Naive thymus-derived CD8-positive, alpha-beta T cell (primary cell): ENCODE measurements around the gene TBC1D4. TPM values are rescaled to one million over a fixed set of nuclear protein-coding genes. Genes with fewer than 3 reads are reported as not detected.

Experiments used
- ATAC-seq, 2 donors: fragments of 150-1000 bp; cut with Tn5 transposase in 1 of 2; sonication (Bioruptor Pico), chemical (Tn5 transposase) in 1 of 2; 1 replicate in 1 of 2; 2 replicates in 1 of 2; pipeline ENCODE4 v1.10.0; 2021; ENCODE audit warnings: mild to moderate bottlenecking in 2 of 2, moderate library complexity in 2 of 2
- POLR2A ChIA-PET: fragments of 350-600 bp; sonication (Branson Sonifier 250); formaldehyde crosslinking; loops from one replicate; lab custom pipeline; 2021; ENCODE audit warnings: antibody characterized with exemption; lab: Charles Lee
- DNase-seq, 10 donors: peaks; one replicate each; pipeline versions ENCODE4 v3.0.0 to v3.0.0-alpha.2; 2020 to 2022
- H3K27ac Mint-ChIP-seq, 10 donors: one replicate each; pipeline ENCODE4 v1.8.0; 2020 to 2022; ENCODE audit warnings: mild to moderate bottlenecking in 10 of 10, mixed read lengths in 10 of 10, moderate library complexity in 4 of 10, inconsistent platforms in 1 of 10
- H3K27me3 Mint-ChIP-seq, 5 donors: one replicate each; pipeline ENCODE4 v1.8.0; 2021 to 2022; ENCODE audit warnings: mixed read lengths in 5 of 5
- H3K36me3 Mint-ChIP-seq, 3 donors: one replicate each; pipeline ENCODE4 v1.8.0; 2020 to 2022; ENCODE audit warnings: mixed read lengths in 3 of 3, mild to moderate bottlenecking in 2 of 3, inconsistent platforms in 1 of 3
- H3K4me1 Mint-ChIP-seq, 4 donors: one replicate each; pipeline ENCODE4 v1.8.0; 2021 to 2022; ENCODE audit warnings: mixed read lengths in 4 of 4
- H3K4me3 Mint-ChIP-seq, 10 donors: one replicate each; pipeline ENCODE4 v1.8.0; 2020 to 2022; ENCODE audit warnings: mild to moderate bottlenecking in 10 of 10, mixed read lengths in 10 of 10, moderate library complexity in 6 of 10, inconsistent platforms in 1 of 10
- H3K9me3 Mint-ChIP-seq, 9 donors: one replicate each; pipeline ENCODE4 v1.8.0; 2020 to 2022; ENCODE audit warnings: mixed read lengths in 9 of 9, mild to moderate bottlenecking in 3 of 9, inconsistent platforms in 1 of 9, moderate library complexity in 1 of 9
- polyA plus RNA-seq, 3 donors: library from polyadenylated mRNA; unstranded; fragments of 300-500 nt; fragmentation: Illumina TruSeq; gene quantifications; one replicate each; pipeline ENCODE4 v1.2.3, GENCODE V29; 2021
- total RNA-seq, 8 experiments: library from RNA in 2 of 8; stranded (reverse) in 2 of 8; gene quantifications; one replicate each; pipeline ENCODE4 v1.2.3 and lab custom pipeline; 2021 to 2026

The TBC1D4 gene
- total and polyA plus RNA-seq, 5 experiments from 2014 or later = 11.8 to 58.1 (median 19.3) TPM

DNA sequence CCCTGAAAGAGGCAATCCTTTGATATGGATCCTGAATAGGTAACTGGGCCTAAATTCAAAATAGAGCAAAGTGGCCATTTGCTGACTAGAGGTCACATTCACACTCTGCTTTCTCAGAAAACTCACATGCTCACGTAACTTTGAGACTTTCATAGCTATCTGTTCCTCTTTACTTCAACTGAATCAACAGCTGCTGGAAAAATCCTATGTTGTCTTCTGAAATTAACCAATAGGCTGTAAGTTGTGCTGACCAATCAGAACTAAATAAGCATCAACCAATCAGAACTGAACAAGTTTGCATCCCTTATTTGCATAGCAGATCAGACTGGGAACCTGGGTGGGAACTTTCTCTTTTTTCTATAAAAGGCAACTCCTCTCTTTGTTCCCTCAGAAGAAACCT is 24.0 kb upstream of the TBC1D4 start:
- no peak for DNase-seq
- Mint-ChIP-seq H3K27me3 (peaks cover 0 to 3% (median 0%) of the 10 kb centered on the region in 5 donors), H3K4me3 (no peak overlapping the region), H3K27ac (no peak overlapping the region), H3K36me3 (no peaks in the 10 kb centered on the region), H3K4me1 (no peaks in the 10 kb centered on the region), H3K9me3 (no peaks in the 10 kb centered on the region)
- POLR2A ChIA-PET = no interaction called here
- no peak for ATAC-seq

DNA sequence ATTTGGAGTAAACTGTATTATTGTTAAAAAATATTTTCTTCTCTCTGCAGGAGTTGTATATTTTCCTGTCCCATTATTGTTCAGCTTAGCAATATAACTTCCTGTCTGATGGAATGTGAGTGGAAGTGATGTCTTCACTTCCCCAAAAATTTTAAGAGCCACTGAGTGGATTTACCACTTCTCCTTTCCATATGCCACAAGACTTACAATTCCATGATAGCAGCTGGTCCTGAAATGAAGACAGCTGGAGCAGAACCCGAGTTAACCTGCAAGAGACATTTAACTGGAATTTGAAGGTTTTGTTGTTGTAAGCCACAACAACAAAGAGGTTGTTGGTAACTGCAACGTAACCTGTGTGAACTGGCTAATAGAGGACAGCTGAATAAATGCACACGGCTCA is 23.4 kb upstream of the TBC1D4 start:
- Mint-ChIP-seq H3K4me1 (no peaks in the 10 kb centered on the region), H3K36me3 (no peaks in the 10 kb centered on the region), H3K9me3 (no peaks in the 10 kb centered on the region), H3K27ac (no peak overlapping the region), H3K4me3 (no peak overlapping the region), H3K27me3 (peaks cover 0 to 3% (median 0%) of the 10 kb centered on the region in 5 donors)
- DNase-seq (no peak), ATAC-seq (no peak)
- POLR2A ChIA-PET = no interaction called here

DNA sequence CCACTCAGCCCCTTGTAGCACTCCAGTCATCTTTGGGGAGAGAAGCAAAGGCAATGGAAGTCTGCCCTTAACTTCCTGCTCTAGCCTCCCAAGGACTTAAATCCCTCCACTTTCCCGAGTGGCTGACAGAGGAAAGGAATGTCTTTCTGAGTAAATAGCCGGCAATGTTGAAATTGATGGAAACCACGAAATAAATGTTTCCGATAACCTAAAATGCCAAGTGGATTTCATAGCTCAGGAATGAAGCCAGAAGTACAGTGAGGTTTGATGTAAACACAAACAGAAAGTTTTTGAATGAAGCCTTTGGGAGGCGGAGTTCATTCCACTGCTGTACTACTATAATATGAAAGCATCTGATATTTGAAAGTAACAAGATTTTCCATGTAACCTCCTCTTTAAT is 14.0 kb upstream of the TBC1D4 start:
- Mint-ChIP-seq H3K36me3 (peaks cover 0 to 1% (median 0%) of the 10 kb centered on the region in 3 donors), H3K27me3 (peaks cover 6 to 15% (median 9%) of the 10 kb centered on the region in 5 donors), H3K4me1 (no peaks in the 10 kb centered on the region), H3K9me3 (no peaks in the 10 kb centered on the region), H3K4me3 (no peak overlapping the region), H3K27ac (no peak overlapping the region)
- POLR2A ChIA-PET = no interaction called here
- ATAC-seq = no peak
- no peak for DNase-seq

DNA sequence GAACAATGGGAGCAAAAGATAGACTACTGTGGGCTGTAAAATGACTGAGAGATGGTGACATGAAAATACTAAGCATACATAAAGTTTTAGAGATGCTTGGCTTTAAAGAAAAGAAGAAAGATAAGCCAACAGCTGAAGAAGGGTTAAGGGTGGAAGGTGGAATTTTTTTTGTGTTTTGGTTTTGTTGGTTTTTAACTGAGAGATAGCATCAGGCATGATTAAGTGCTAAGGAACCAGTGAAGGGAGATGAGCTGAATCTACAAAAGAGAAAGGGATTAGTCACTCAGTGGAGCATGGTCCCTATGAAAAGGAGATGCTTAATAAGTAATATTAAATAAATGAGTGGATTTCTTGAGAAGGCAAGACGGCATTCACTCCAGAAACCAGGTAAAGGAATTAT is 12.5 kb upstream of the TBC1D4 start:
- DNase-seq = no peak
- Mint-ChIP-seq H3K4me3 (no peak overlapping the region), H3K9me3 (no peaks in the 10 kb centered on the region), H3K27me3 (peaks cover 6 to 20% (median 10%) of the 10 kb centered on the region in 5 donors), H3K4me1 (peaks cover 0 to 4% (median 0%) of the 10 kb centered on the region in 4 donors), H3K36me3 (peaks cover 0 to 1% (median 0%) of the 10 kb centered on the region in 3 donors), H3K27ac (no peak overlapping the region)
- no peak for ATAC-seq
- POLR2A ChIA-PET = no interaction called here

DNA sequence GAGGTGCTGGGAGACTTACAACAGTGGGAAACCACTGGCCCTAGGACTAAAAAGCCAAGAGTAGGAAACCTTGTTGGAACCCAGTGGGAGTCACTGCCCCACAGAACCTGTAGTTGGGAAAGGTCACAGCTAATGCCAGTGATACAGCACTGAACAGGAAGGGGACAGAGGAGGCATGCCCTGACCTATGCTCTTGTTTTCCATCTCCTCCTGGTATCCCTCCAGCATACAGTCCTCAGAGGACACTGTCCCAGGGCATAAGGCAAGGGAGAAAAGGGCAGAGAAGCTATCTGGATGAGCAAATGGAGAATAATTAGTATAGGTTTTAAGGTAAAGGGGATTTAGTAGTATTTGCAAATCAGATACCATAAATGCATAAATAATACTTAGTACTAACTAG is 11.2 kb upstream of the TBC1D4 start:
- POLR2A ChIA-PET = no interaction called here
- ATAC-seq = no peak
- peaks cover 0 to 5% (median 0%) of the 10 kb centered on the region in 4 donors for H3K4me1 Mint-ChIP-seq
- peaks cover under 1 to 15% (median 4%) of the 10 kb centered on the region in 5 donors for H3K27me3 Mint-ChIP-seq
- H3K4me3 Mint-ChIP-seq = no peak overlapping the region
- H3K27ac Mint-ChIP-seq = no peak overlapping the region
- no peak for DNase-seq
- H3K36me3 Mint-ChIP-seq = no peaks in the 10 kb centered on the region
- H3K9me3 Mint-ChIP-seq = no peaks in the 10 kb centered on the region

GRCh38 chr13:75492389-75492788 is 10.4 kb upstream of the TBC1D4 start:
- POLR2A ChIA-PET = no interaction called here
- Mint-ChIP-seq H3K36me3 (no peaks in the 10 kb centered on the region), H3K4me3 (no peak overlapping the region), H3K4me1 (peaks cover 0 to 5% (median 0%) of the 10 kb centered on the region in 4 donors), H3K27ac (no peak overlapping the region), H3K27me3 (peaks cover 7 to 17% (median 10%) of the 10 kb centered on the region in 5 donors), H3K9me3 (no peaks in the 10 kb centered on the region)
- DNase-seq (no peak), ATAC-seq (no peak)

GRCh38 chr13:75491376-75491775 is 9.4 kb upstream of the TBC1D4 start:
- Mint-ChIP-seq H3K27me3 (peaks cover 14 to 23% (median 18%) of the 10 kb centered on the region in 5 donors), H3K9me3 (no peaks in the 10 kb centered on the region), H3K4me1 (peaks cover 0 to 11% (median 0%) of the 10 kb centered on the region in 4 donors), H3K4me3 (no peak overlapping the region), H3K27ac (no peak overlapping the region), H3K36me3 (no peaks in the 10 kb centered on the region)
- DNase-seq = no peak
- POLR2A ChIA-PET = no interaction called here
- ATAC-seq = no peak

- Mint-ChIP-seq H3K9me3 (no peaks in the 10 kb centered on the region), H3K4me3 (peak overlapping the region in 2 of 10 donors; percentile 24 to 40), H3K27me3 (peaks cover 23 to 38% (median 33%) of the 10 kb centered on the region in 5 donors), H3K27ac (peak overlapping the region in 2 of 10 donors; percentile 11 to 18), H3K36me3 (peaks cover 0 to 5% (median 0%) of the 10 kb centered on the region in 3 donors), H3K4me1 (peaks cover 0 to 11% (median 0%) of the 10 kb centered on the region in 4 donors)
- no peak for DNase-seq
- POLR2A ChIA-PET = no interaction called here
- ATAC-seq = no peak
Measured at GRCh38 chr13:75489502-75490263, 7.7 kb upstream of the TBC1D4 start.

DNA sequence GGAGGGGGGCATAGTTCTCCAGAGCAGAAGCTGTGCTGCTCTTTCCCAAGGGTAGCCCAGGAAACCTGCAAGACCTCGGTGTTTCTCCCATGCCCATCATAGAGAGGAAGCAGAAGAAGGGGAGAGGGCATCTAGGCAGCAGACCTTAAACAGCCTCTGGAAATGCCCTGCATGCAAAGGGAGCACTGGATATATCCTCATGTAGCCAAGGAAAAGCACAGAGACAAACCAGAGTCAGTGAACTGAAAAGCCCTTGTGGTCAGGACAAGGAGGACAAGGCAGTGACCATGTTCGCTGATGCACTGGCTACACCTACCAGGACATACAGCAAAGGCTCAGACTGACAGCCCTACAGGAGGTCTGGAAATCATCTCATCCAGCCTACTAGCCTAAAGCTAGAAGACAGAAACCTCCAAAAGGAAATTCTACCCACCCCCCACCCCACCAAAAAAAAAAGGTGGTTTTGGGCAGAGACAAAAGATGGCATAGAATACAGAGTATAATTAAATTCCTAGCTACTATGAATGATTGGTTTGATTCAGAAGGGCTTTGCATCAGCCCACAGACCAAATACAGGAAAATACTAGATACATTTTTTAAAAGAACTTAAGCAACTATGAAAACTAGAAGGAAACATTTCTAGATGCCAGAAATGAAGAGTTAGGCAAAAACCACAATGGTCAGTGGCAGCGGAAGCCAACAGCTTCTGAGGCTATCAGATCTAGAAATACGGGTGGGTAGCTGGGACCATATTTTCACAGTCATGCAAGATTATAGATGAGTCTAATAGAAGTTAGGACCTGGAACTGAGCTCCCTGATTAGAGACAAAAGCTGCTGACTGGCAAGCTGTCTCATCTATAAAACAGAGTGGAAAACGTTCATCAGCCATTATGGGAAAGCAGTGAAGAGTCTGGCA is 4.4 kb upstream of the TBC1D4 start:
- no peak overlapping the region for H3K27ac Mint-ChIP-seq
- H3K27me3 Mint-ChIP-seq = peaks cover 25 to 64% (median 50%) of the 10 kb centered on the region in 5 donors
- peaks cover 0 to 5% (median 2%) of the 10 kb centered on the region in 3 donors for H3K36me3 Mint-ChIP-seq
- POLR2A ChIA-PET = no interaction called here
- no peak overlapping the region for H3K4me3 Mint-ChIP-seq
- H3K4me1 Mint-ChIP-seq = peaks cover 3 to 17% (median 6%) of the 10 kb centered on the region in 4 donors
- no peaks in the 10 kb centered on the region for H3K9me3 Mint-ChIP-seq
- ATAC-seq (no peak), DNase-seq (no peak)

DNA sequence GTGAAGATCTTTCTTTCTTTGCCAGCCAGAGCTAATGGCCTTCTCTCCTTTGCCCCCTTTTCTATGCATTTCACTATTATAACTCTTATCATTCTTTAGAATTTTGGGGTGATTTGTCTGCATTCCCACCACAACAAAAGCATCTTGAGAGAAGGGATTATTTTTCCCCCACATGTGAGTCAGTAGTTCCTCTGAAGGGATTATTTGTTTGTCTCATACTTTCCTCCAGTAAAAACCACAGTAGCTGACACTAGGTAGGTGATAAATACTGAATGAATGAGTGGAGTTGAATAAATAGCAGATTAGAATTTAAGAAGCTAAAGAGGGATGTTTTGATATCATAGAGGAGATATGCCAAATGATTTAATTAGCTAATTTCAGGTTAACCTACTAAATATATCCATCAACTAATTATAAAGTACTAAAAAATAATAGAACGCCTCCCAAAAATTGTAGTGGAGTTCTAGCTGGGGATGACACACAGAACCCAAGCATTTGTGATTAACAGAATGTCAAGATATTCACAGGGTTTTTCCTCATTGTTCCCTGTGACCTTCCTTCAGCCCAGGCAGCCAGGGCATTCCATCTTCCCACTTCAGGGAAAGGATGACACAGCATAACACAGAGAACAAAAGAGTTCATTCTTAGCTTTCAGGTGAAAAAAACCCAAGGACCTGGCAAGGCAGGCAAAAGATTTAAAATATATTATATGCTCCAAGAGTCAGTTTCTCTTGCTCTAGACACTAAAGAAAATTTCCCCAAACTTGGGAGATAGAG is 3.5 kb upstream of the TBC1D4 start:
- peaks cover 7 to 22% (median 14%) of the 10 kb centered on the region in 4 donors for H3K4me1 Mint-ChIP-seq
- peaks cover 28 to 64% (median 54%) of the 10 kb centered on the region in 5 donors for H3K27me3 Mint-ChIP-seq

DNA sequence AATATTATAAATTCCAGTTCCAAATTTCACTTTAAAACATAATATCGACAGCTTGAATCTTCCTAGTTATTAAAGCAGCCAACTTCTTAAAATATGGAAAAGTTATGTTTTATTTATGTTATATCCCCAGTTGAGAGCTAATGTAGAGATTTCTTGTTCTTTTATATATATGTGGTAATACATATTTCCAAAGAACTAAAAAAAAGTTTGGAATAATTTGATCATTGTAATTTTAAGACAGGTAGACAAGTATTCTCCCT is 781 bp upstream of the TBC1D4 start:
- Mint-ChIP-seq H3K9me3 (no peaks in the 10 kb centered on the region), H3K27me3 (peaks cover 39 to 82% (median 72%) of the 10 kb centered on the region in 5 donors), H3K36me3 (peaks cover 0 to 5% (median 2%) of the 10 kb centered on the region in 3 donors), H3K4me3 (peak overlapping the region; percentile 88 to 100 (median 94)), H3K27ac (peak overlapping the region in 1 of 10 donors; percentile 21), H3K4me1 (peaks cover 7 to 21% (median 14%) of the 10 kb centered on the region in 4 donors)
- POLR2A ChIA-PET = no interaction called here
- DNase-seq (no peak), ATAC-seq (no peak)

More for the DNA sequence above, 3.5 kb upstream of the TBC1D4 start:
- H3K36me3 Mint-ChIP-seq = peaks cover 0 to 5% (median 2%) of the 10 kb centered on the region in 3 donors
- H3K9me3 Mint-ChIP-seq = no peaks in the 10 kb centered on the region
- H3K27ac Mint-ChIP-seq = no peak overlapping the region
- POLR2A ChIA-PET = no interaction called here
- peak overlapping the region in 1 of 10 donors; percentile 26 for H3K4me3 Mint-ChIP-seq
- ATAC-seq (no peak), DNase-seq (no peak)
